Keratinocyte (primary cell): ENCODE measurements around the gene NOVA2.

Experiments
- EZH2 ChIP-seq: IDR thresholded peaks from one replicate; pipeline ENCODE4 v1.6.1; 2012; ENCODE audit warnings: inconsistent platforms, mild to moderate bottlenecking, low read length, moderate library complexity
- TF ChIP-seq, protein P1 (sequence below), 3 experiments: IDR thresholded peaks in 1 of 3; conservative IDR thresholded peaks in 1 of 3; optimal IDR thresholded peaks in 1 of 3; 2 replicates in 2 of 3; 3 replicates in 1 of 3; pipeline versions ENCODE3 to v1.5.1; 2011; ENCODE audit warnings: low read length in 3 of 3, mild to moderate bottlenecking in 3 of 3, moderate library complexity in 2 of 3, control low read depth in 1 of 3, inconsistent platforms in 1 of 3; ENCODE audit not compliant: insufficient read depth in 2 of 3; ENCODE audit errors: extremely low read depth in 1 of 3

DNA sequence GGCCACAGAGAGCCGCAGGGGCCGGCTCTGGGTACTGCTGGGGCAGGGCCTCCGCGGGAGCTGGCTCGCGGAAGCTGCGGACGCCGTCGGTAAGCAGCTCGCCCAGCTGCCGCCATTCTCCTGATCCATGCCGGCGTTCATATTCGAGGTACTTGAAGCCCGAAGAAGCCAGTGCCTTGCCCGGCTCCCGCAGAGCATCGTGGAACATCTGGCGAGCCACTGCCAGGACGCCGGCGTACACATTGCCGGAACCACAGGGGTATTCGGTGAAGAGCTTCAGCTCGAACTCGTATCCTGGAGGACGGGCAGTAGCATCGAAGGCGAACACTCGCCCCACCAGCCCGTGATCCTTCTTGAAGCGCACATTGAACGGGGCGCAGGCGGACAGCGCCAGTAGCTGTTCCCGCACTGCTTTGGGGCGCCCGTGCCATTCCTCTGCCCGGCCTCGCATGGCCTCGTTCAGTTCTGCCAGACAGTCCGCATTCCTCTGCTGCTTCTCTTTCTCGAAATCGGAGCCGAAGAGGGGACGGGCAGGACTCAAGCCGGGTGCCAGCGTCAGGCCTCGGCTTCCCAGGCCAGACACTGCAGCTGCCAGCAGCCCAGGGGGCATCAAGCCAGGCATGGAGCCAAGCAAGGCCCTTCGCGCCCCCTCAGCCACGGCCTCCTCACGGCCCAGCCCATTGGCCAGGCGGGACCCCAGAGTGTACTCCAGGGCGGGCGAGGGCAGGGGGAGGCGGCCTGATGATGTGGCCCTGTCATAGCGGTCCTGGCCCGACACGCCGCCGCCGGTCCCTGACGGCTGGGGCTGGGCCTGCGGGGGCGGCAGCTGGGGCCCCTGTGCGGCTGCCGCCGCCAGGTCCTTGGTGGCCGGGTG is 88.7 kb downstream of the NOVA2 start:
- TF ChIP-seq, protein P1, sequence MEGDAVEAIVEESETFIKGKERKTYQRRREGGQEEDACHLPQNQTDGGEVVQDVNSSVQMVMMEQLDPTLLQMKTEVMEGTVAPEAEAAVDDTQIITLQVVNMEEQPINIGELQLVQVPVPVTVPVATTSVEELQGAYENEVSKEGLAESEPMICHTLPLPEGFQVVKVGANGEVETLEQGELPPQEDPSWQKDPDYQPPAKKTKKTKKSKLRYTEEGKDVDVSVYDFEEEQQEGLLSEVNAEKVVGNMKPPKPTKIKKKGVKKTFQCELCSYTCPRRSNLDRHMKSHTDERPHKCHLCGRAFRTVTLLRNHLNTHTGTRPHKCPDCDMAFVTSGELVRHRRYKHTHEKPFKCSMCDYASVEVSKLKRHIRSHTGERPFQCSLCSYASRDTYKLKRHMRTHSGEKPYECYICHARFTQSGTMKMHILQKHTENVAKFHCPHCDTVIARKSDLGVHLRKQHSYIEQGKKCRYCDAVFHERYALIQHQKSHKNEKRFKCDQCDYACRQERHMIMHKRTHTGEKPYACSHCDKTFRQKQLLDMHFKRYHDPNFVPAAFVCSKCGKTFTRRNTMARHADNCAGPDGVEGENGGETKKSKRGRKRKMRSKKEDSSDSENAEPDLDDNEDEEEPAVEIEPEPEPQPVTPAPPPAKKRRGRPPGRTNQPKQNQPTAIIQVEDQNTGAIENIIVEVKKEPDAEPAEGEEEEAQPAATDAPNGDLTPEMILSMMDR (optimal IDR thresholded peaks at IDR 0.05 in 1 of 3, IDR thresholded peaks at IDR 0.05 in 1 of 3, conservative IDR thresholded peaks at IDR 0.05 in 1 of 3; ENCODE audit: extremely low read depth in 1 of 3, insufficient read depth in 2 of 3, low read length in 3 of 3) = no peak
- TF ChIP-seq EZH2 = no peak
